Activated T-cell treated with anti-CD3 and anti-CD28 coated beads, Interleukin-2, amount 50 U/mL, for 24 hours (primary cell): ENCODE data around the gene TICRR.

ENCODE experiments used
- DNase-seq: peaks from one replicate; pipeline ENCODE4 v3.0.0-alpha.2; 2020
- H3K27ac Mint-ChIP-seq: 2 replicates; pipeline ENCODE4 v1.8.0; 2020; ENCODE audit warnings: mild to moderate bottlenecking, mixed read lengths
- H3K27me3 Mint-ChIP-seq: 2 replicates; pipeline ENCODE4 v1.8.0; 2020; ENCODE audit warnings: mixed read lengths
- H3K36me3 Mint-ChIP-seq: 2 replicates; pipeline ENCODE4 v1.8.0; 2020; ENCODE audit warnings: low read depth, mixed read lengths
- H3K4me1 Mint-ChIP-seq: 2 replicates; pipeline ENCODE4 v1.8.0; 2020; ENCODE audit warnings: low read depth, mixed read lengths
- H3K4me3 Mint-ChIP-seq: 2 replicates; pipeline ENCODE4 v1.8.0; 2020; ENCODE audit warnings: mild to moderate bottlenecking, moderate library complexity, mixed read lengths
- H3K9me3 Mint-ChIP-seq: 2 replicates; pipeline ENCODE4 v1.8.0; 2020; ENCODE audit warnings: mixed read lengths

The TICRR gene

GRCh38 chr15:89586651-89587050, 11.4 kb downstream of the TICRR start:
- Mint-ChIP-seq H3K27ac (no peak overlapping the region), H3K36me3 (peaks cover 33% of the 10 kb centered on the region), H3K27me3 (no peaks in the 10 kb centered on the region), H3K4me3 (no peak overlapping the region), H3K9me3 (no peaks in the 10 kb centered on the region), H3K4me1 (no peaks in the 10 kb centered on the region)
- DNase-seq: no peak

GRCh38 chr15:89587955-89588354, 12.7 kb downstream of the TICRR start:
- Mint-ChIP-seq H3K36me3 (peaks cover 34% of the 10 kb centered on the region), H3K27ac (no peak overlapping the region), H3K9me3 (no peaks in the 10 kb centered on the region), H3K4me1 (no peaks in the 10 kb centered on the region), H3K27me3 (no peaks in the 10 kb centered on the region), H3K4me3 (no peak overlapping the region)
- no peak for DNase-seq

DNA sequence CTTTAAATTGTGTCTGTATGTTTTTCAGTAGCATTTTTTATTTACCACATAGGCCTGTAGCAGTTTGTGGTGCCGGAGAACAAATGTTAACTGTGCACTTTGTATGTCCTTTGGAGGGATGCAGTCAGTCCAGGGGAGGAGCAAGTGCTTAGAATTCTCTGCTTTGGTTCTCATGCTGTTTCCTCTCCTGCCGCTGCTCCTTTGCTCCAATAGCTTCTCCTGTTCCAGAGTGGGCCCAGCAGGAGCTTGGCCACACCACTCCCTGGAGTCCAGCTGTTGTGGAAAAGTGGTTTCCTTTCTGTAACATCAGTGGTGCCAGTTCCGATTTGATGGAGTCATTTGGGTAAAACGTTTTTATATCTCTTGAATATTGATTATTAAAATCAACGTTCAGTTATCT, 16.6 kb downstream of the TICRR start:
- Mint-ChIP-seq H3K36me3 (peaks cover 41% of the 10 kb centered on the region), H3K4me1 (no peaks in the 10 kb centered on the region), H3K27me3 (no peaks in the 10 kb centered on the region), H3K9me3 (no peaks in the 10 kb centered on the region), H3K27ac (no peak overlapping the region), H3K4me3 (no peak overlapping the region)
- no peak for DNase-seq

- H3K9me3 Mint-ChIP-seq: no peaks in the 10 kb centered on the region
- H3K36me3 Mint-ChIP-seq: peaks cover 52% of the 10 kb centered on the region
- no peak for DNase-seq
- no peaks in the 10 kb centered on the region for H3K4me1 Mint-ChIP-seq
- no peak overlapping the region for H3K4me3 Mint-ChIP-seq
- H3K27me3 Mint-ChIP-seq: no peaks in the 10 kb centered on the region
- no peak overlapping the region for H3K27ac Mint-ChIP-seq
Measured at GRCh38 chr15:89593018-89593417, 17.7 kb downstream of the TICRR start.

DNA sequence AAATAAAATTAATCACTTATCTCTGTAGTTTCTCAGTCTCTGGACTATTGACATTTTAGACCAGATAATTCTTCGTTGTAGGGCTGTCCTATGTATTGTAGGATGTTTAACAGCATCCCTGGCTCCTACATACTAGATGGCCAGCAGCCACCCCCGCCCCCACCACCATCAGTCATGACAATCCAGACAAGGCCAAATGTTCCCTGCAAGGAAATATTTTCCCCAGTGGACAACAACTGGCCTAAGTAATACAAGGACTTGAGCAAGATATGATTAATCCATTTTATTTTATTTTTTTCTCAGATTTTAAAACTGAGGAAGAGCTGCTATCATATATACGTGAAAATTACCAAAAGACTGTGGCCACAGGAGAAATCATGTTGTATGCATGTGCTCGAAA, 23.8 kb downstream of the TICRR start:
- DNase-seq: no peak
- Mint-ChIP-seq H3K4me3 (no peak overlapping the region), H3K4me1 (no peaks in the 10 kb centered on the region), H3K27ac (no peak overlapping the region), H3K27me3 (no peaks in the 10 kb centered on the region), H3K9me3 (no peaks in the 10 kb centered on the region), H3K36me3 (peaks cover 91% of the 10 kb centered on the region)

- Mint-ChIP-seq H3K27ac (no peak overlapping the region), H3K4me3 (no peak overlapping the region), H3K9me3 (peaks cover 23% of the 10 kb centered on the region), H3K27me3 (no peaks in the 10 kb centered on the region), H3K4me1 (no peaks in the 10 kb centered on the region), H3K36me3 (peaks cover 95% of the 10 kb centered on the region)
- DNase-seq: no peak
Measured at GRCh38 chr15:89611317-89611716, 36.0 kb downstream of the TICRR start.

GRCh38 chr15:89613031-89613430, 37.8 kb downstream of the TICRR start:
- no peak overlapping the region for H3K4me3 Mint-ChIP-seq
- no peak overlapping the region for H3K27ac Mint-ChIP-seq
- peaks cover 93% of the 10 kb centered on the region for H3K36me3 Mint-ChIP-seq
- H3K4me1 Mint-ChIP-seq: no peaks in the 10 kb centered on the region
- no peaks in the 10 kb centered on the region for H3K27me3 Mint-ChIP-seq
- H3K9me3 Mint-ChIP-seq: peaks cover 23% of the 10 kb centered on the region
- DNase-seq: no peak

DNA sequence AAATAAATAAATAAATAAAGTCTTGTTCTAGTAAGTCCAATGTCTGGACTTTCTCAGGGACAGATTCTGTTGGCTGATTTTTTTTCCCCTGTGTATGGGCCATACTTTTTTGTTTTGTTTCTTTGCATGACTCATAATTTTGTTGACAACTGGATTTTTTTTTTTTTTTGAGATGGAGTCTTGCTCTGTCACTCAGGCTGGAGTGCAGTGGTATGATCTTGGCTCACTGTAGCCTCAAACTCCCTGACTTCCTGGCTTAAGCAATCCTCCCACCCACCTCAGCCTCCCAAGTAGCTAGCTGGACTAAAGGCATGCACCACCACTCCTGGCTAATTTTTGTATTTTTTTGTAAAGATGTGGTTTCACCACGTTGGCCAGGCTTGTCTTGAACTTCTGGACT, 38.9 kb downstream of the TICRR start:
- H3K27me3 Mint-ChIP-seq: no peaks in the 10 kb centered on the region
- H3K4me1 Mint-ChIP-seq: no peaks in the 10 kb centered on the region
- no peak overlapping the region for H3K4me3 Mint-ChIP-seq
- H3K9me3 Mint-ChIP-seq: peaks cover 23% of the 10 kb centered on the region
- H3K36me3 Mint-ChIP-seq: peaks cover 95% of the 10 kb centered on the region
- no peak for DNase-seq
- no peak overlapping the region for H3K27ac Mint-ChIP-seq

DNA sequence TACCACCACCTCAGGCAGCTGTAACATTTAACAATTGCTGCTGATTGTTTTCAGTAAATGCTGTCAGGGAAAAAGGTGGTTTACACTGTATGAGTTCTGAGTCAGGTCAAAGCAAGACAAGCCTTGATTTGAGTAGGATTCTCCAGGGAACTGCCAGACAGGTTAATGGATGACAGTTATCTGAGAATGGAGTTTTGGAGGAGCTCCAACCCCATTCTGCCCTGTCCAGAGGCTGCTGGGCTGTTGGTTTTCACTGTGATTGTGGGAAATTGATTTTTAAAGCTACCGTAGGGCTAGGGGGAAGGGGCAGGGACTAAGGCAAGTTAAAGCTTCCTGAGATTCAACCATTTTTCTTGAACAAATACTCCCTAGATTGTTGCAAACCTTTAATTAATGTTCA, 39.9 kb downstream of the TICRR start:
- no peak overlapping the region for H3K27ac Mint-ChIP-seq
- H3K36me3 Mint-ChIP-seq: peaks cover 95% of the 10 kb centered on the region
- no peak overlapping the region for H3K4me3 Mint-ChIP-seq
- no peaks in the 10 kb centered on the region for H3K27me3 Mint-ChIP-seq
- no peak for DNase-seq
- H3K4me1 Mint-ChIP-seq: no peaks in the 10 kb centered on the region
- H3K9me3 Mint-ChIP-seq: peaks cover 23% of the 10 kb centered on the region

GRCh38 chr15:89616228-89616627, 41.0 kb downstream of the TICRR start:
- Mint-ChIP-seq H3K27ac (no peak overlapping the region), H3K27me3 (no peaks in the 10 kb centered on the region), H3K4me3 (no peak overlapping the region), H3K36me3 (peaks cover 95% of the 10 kb centered on the region), H3K4me1 (no peaks in the 10 kb centered on the region), H3K9me3 (peaks cover 23% of the 10 kb centered on the region)
- no peak for DNase-seq

DNA sequence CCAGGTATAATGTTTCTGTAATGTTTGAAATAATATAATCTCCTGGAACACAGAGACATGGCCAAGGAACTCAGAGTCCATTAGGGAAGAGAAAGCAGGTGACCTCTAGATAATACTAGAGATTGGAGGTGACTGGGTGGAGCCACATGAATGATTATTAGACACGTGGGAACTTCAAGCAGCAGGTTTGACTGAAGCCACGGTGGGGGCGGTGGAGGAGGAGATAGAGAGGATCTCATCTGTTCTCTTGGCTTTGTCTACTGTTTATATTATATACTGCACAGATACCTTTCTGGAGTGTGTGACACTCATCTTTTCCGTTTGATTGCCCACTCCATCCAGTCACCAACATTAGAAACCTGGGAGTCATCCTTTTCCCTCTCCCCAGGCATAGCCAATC, 46.3 kb downstream of the TICRR start:
- Mint-ChIP-seq H3K27me3 (no peaks in the 10 kb centered on the region), H3K4me3 (no peak overlapping the region), H3K36me3 (peaks cover 98% of the 10 kb centered on the region), H3K27ac (no peak overlapping the region), H3K4me1 (no peaks in the 10 kb centered on the region), H3K9me3 (no peaks in the 10 kb centered on the region)
- no peak for DNase-seq

GRCh38 chr15:89623165-89623564, 47.9 kb downstream of the TICRR start:
- Mint-ChIP-seq H3K4me3 (no peak overlapping the region), H3K4me1 (no peaks in the 10 kb centered on the region), H3K27me3 (no peaks in the 10 kb centered on the region), H3K27ac (no peak overlapping the region), H3K9me3 (no peaks in the 10 kb centered on the region), H3K36me3 (peaks cover 100% of the 10 kb centered on the region)
- DNase-seq: no peak

- Mint-ChIP-seq H3K4me1 (no peaks in the 10 kb centered on the region), H3K4me3 (no peak overlapping the region), H3K27me3 (no peaks in the 10 kb centered on the region), H3K36me3 (peaks cover 97% of the 10 kb centered on the region), H3K27ac (no peak overlapping the region), H3K9me3 (no peaks in the 10 kb centered on the region)
- no peak for DNase-seq
Measured at GRCh38 chr15:89625716-89626115, 50.4 kb downstream of the TICRR start.

GRCh38 chr15:89627256-89627970, 52.1 kb downstream of the TICRR start:
- Mint-ChIP-seq H3K36me3 (peaks cover 93% of the 10 kb centered on the region), H3K4me3 (no peak overlapping the region), H3K27ac (no peak overlapping the region), H3K27me3 (no peaks in the 10 kb centered on the region), H3K4me1 (no peaks in the 10 kb centered on the region), H3K9me3 (no peaks in the 10 kb centered on the region)
- no peak for DNase-seq

GRCh38 chr15:89628301-89628700, 53.0 kb downstream of the TICRR start:
- Mint-ChIP-seq H3K27me3 (no peaks in the 10 kb centered on the region), H3K36me3 (peaks cover 88% of the 10 kb centered on the region), H3K27ac (no peak overlapping the region), H3K4me1 (no peaks in the 10 kb centered on the region), H3K4me3 (no peak overlapping the region), H3K9me3 (no peaks in the 10 kb centered on the region)
- DNase-seq: no peak
